Esophagus muscularis mucosa (tissue), 3 donors: Measurements from ENCODE around the gene COL26A1.

Experiments
- POLR2A ChIP-seq: fragments of 450-650 bp; IDR thresholded peaks from one replicate; pipeline ENCODE4 v1.6.1; 2017; ENCODE audit warnings: antibody characterized with exemption, moderate library complexity, mild to moderate bottlenecking, low read depth
- POLR2AphosphoS5 ChIP-seq, 2 donors: sonication (generic); formaldehyde crosslinking; IDR thresholded peaks; one replicate each; pipeline ENCODE4 v1.6.1; 2017; ENCODE audit warnings: antibody characterized with exemption in 2 of 2
- TF ChIP-seq, protein P1 (sequence below), 3 experiments: fragments of 200-600 bp in 2 of 3; fragments of 450-650 bp in 1 of 3; sonication (generic) in 2 of 3; IDR thresholded peaks; one replicate each; pipeline ENCODE4 v1.5.1; 2017 to 2019; ENCODE audit warnings: antibody characterized with exemption in 3 of 3, mild to moderate bottlenecking in 2 of 3, moderate library complexity in 1 of 3

DNA sequence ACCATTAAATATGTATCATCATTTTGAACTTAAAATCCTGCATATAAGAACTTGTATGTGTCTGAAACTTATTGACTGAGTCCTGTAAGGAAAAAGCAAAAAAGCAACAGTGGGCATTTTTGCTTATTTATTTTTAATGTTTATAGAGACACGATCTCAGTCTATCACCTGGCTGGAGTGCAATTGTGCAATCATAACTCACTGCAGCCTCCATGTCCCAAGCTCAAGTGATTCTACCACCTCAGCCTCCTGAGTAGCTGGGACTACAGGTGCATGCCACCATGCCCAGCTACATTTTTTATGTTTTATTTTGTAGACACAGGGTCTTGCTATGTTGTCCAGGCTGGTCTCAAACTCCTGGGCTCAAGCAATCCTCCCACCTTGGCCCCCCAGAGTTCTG is 234.2 kb downstream of the COL26A1 start:
- TF ChIP-seq, protein P1, sequence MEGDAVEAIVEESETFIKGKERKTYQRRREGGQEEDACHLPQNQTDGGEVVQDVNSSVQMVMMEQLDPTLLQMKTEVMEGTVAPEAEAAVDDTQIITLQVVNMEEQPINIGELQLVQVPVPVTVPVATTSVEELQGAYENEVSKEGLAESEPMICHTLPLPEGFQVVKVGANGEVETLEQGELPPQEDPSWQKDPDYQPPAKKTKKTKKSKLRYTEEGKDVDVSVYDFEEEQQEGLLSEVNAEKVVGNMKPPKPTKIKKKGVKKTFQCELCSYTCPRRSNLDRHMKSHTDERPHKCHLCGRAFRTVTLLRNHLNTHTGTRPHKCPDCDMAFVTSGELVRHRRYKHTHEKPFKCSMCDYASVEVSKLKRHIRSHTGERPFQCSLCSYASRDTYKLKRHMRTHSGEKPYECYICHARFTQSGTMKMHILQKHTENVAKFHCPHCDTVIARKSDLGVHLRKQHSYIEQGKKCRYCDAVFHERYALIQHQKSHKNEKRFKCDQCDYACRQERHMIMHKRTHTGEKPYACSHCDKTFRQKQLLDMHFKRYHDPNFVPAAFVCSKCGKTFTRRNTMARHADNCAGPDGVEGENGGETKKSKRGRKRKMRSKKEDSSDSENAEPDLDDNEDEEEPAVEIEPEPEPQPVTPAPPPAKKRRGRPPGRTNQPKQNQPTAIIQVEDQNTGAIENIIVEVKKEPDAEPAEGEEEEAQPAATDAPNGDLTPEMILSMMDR (IDR thresholded peaks at IDR 0.05): no peak
- no peak for TF ChIP-seq POLR2AphosphoS5 (IDR thresholded peaks at IDR 0.05)
- no peak for TF ChIP-seq POLR2A
